GM18867 (cell line): ENCODE data around the gene SYP.
"Not testable (repeated sequence)": the region's sequence is repeated elsewhere in the genome, so short reads cannot be mapped to it uniquely, and the experiment has no call there.

Source experiments
- ATAC-seq: cut with Tn5 transposase; IDR thresholded peaks from one replicate; pipeline ENCODE4 v1.9.1; 2021; ENCODE audit warnings: mild to moderate bottlenecking, moderate library complexity; ENCODE audit not compliant: unreplicated experiment

The SYP gene

GRCh38 chrX:49143154-49143553, 56.8 kb downstream of the SYP start:
- ATAC-seq = not testable (repeated sequence)

GRCh38 chrX:49142264-49142663, 57.7 kb downstream of the SYP start:
- ATAC-seq = not testable (repeated sequence)

- ATAC-seq = no peak
Measured at GRCh38 chrX:49139713-49140112, 60.3 kb downstream of the SYP start.
